ENCODE data around the gene NPAS3. TPM values are rescaled to one million over a fixed set of nuclear protein-coding genes. Genes with fewer than 3 reads are reported as not detected.

The NPAS3 gene
- total RNA-seq, 1 donor from 2014 or later: not detected

GRCh38 chr14:33375196-33375595 lies 436.5 kb downstream of the NPAS3 start:
- Histone ChIP-seq H3K9ac (no peak overlapping the region), H3K79me2 (ENCODE audit: low read depth) (no peaks in the 10 kb centered on the region), H3K4me2 (no peak overlapping the region), H2AFZ (replicated peaks) (no peak overlapping the region), H3K9me3 (ENCODE audit: low read depth) (no peaks in the 10 kb centered on the region), H4K20me1 (ENCODE audit: low read depth) (no peaks in the 10 kb centered on the region), H3K27ac (no peak overlapping the region), H3K36me3 (no peaks in the 10 kb centered on the region), H3K4me1 (peaks cover 2% of the 10 kb centered on the region), H3F3A (ENCODE audit: low read depth) (no peaks in the 10 kb centered on the region), H3K27me3 (no peaks in the 10 kb centered on the region), H3K4me3 (no peak overlapping the region)
- Mint-ChIP-seq H3K27me3 (ENCODE audit: insufficient read depth, low read depth) (no peaks in the 10 kb centered on the region), H3K4me1 (peaks cover 9% of the 10 kb centered on the region), H3K36me3 (no peaks in the 10 kb centered on the region), H3K4me3 (no peak overlapping the region), H3K27ac (no peak overlapping the region), H3K9me3 (no peaks in the 10 kb centered on the region)
- TF ChIP-seq EZH2phosphoT487 (IDR thresholded peaks at IDR 0.05) (no peak), CTCF (IDR thresholded peaks at IDR 0.05) (no peak), EZH2 (IDR thresholded peaks at IDR 0.05) (no peak)
- DNase-seq (ENCODE audit: low spot score): no peak

GRCh38 chr14:33375786-33376185 lies 437.1 kb downstream of the NPAS3 start:
- Histone ChIP-seq H3K4me2 (no peak overlapping the region), H3K36me3 (no peaks in the 10 kb centered on the region), H3K4me1 (peaks cover 5% of the 10 kb centered on the region), H3K9me3 (ENCODE audit: low read depth) (no peaks in the 10 kb centered on the region), H4K20me1 (ENCODE audit: low read depth) (no peaks in the 10 kb centered on the region), H2AFZ (replicated peaks) (no peak overlapping the region), H3F3A (ENCODE audit: low read depth) (no peaks in the 10 kb centered on the region), H3K4me3 (no peak overlapping the region), H3K79me2 (ENCODE audit: low read depth) (no peaks in the 10 kb centered on the region), H3K9ac (no peak overlapping the region), H3K27ac (no peak overlapping the region), H3K27me3 (no peaks in the 10 kb centered on the region)
- Mint-ChIP-seq H3K4me3 (no peak overlapping the region), H3K36me3 (no peaks in the 10 kb centered on the region), H3K27ac (no peak overlapping the region), H3K4me1 (peaks cover 15% of the 10 kb centered on the region), H3K9me3 (no peaks in the 10 kb centered on the region), H3K27me3 (ENCODE audit: insufficient read depth, low read depth) (no peaks in the 10 kb centered on the region)
- TF ChIP-seq EZH2phosphoT487 (IDR thresholded peaks at IDR 0.05): no peak
- no peak for TF ChIP-seq CTCF (IDR thresholded peaks at IDR 0.05)
- no peak for TF ChIP-seq EZH2 (IDR thresholded peaks at IDR 0.05)
- no peak for DNase-seq (ENCODE audit: low spot score)

- Histone ChIP-seq H3K4me1 (peaks cover 6% of the 10 kb centered on the region), H3K27me3 (no peaks in the 10 kb centered on the region), H3K9ac (no peak overlapping the region), H3K36me3 (no peaks in the 10 kb centered on the region), H4K20me1 (ENCODE audit: low read depth) (no peaks in the 10 kb centered on the region), H3F3A (ENCODE audit: low read depth) (no peaks in the 10 kb centered on the region), H3K27ac (no peak overlapping the region), H3K9me3 (ENCODE audit: low read depth) (no peaks in the 10 kb centered on the region), H3K79me2 (ENCODE audit: low read depth) (no peaks in the 10 kb centered on the region), H3K4me3 (no peak overlapping the region), H2AFZ (replicated peaks) (no peak overlapping the region), H3K4me2 (no peak overlapping the region)
- Mint-ChIP-seq H3K9me3 (no peaks in the 10 kb centered on the region), H3K4me1 (peaks cover 22% of the 10 kb centered on the region), H3K27ac (no peak overlapping the region), H3K4me3 (no peak overlapping the region), H3K27me3 (ENCODE audit: insufficient read depth, low read depth) (no peaks in the 10 kb centered on the region), H3K36me3 (no peaks in the 10 kb centered on the region)
- TF ChIP-seq CTCF (IDR thresholded peaks at IDR 0.05) (no peak), EZH2 (IDR thresholded peaks at IDR 0.05) (no peak), EZH2phosphoT487 (IDR thresholded peaks at IDR 0.05) (no peak)
- DNase-seq (ENCODE audit: low spot score): no peak
Measured at GRCh38 chr14:33376510-33376909, 437.8 kb downstream of the NPAS3 start.
